Right lobe of liver (tissue), 4 donors: ENCODE data around the gene NANOS3.

Experiments
- POLR2A ChIP-seq: fragments of 450-650 bp; IDR thresholded peaks from one replicate; pipeline ENCODE4 v1.6.1; 2017; ENCODE audit warnings: antibody characterized with exemption, mild to moderate bottlenecking
- TF ChIP-seq, protein P1 (sequence below), 4 donors: fragments of 200-600 bp in 3 of 4; fragments of 450-650 bp in 1 of 4; IDR thresholded peaks; one replicate each; pipeline versions ENCODE4 v1.5.1 to v1.8.0; 2016 to 2022; ENCODE audit warnings: antibody characterized with exemption in 4 of 4, mild to moderate bottlenecking in 2 of 4
- donor health status: DM: no; HTN: no; CAD: no.
- donor health status: DM: no; HTN: no; CAD: no.
- donor health status: DM: no; HTN: yes; CAD: no.

DNA sequence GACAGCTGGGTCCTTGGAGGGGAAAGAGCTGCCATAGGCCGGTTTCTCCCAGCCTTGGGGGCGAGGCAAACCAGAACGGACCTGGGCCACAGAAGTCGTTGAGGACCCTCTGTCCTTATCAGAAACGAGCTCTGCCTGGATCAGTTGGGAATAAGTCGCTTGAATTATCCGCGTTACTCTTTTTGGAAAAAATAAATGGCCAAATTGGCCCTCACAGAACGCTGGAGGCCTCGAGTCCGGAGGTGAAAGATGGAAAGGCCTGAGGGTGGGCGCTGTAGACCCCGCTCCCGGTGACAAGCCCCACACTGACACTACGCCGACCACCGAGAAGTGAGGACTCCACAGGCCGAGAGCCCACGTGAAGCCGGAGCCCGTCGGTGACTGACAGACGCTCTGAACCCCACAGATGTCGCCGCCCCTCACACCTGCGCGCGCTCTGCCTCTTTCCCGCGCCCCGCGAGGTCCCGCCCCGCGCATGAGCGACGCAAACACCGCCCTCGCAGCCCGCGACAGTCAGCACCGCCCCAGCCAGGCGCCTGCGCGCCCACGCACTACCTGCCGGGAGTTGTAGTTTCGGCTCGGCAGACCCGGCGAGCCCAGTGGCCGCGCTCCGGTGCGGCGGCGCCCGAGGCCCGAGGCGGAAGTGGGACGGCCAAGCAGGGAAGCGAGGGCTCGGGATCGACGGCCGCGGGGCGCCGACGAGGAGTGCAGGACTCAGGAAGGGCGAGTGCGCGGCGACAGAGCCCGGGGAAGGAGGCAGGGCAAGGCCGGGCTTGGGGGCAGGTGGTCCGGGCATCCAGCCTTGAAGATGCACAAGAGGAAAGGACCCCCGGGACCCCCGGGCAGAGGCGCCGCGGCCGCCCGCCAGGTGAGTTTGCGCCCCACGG lies 28.9 kb downstream of the NANOS3 start, which contains the start of the genes BRME1 and CC2D1A:
- TF ChIP-seq, protein P1, sequence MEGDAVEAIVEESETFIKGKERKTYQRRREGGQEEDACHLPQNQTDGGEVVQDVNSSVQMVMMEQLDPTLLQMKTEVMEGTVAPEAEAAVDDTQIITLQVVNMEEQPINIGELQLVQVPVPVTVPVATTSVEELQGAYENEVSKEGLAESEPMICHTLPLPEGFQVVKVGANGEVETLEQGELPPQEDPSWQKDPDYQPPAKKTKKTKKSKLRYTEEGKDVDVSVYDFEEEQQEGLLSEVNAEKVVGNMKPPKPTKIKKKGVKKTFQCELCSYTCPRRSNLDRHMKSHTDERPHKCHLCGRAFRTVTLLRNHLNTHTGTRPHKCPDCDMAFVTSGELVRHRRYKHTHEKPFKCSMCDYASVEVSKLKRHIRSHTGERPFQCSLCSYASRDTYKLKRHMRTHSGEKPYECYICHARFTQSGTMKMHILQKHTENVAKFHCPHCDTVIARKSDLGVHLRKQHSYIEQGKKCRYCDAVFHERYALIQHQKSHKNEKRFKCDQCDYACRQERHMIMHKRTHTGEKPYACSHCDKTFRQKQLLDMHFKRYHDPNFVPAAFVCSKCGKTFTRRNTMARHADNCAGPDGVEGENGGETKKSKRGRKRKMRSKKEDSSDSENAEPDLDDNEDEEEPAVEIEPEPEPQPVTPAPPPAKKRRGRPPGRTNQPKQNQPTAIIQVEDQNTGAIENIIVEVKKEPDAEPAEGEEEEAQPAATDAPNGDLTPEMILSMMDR (IDR thresholded peaks at IDR 0.05): no peak
- TF ChIP-seq POLR2A: peak; percentile 70
